Neural progenitor cell (in vitro differentiated cells): ENCODE results near the gene MCUB. TPM values are rescaled to one million over a fixed set of nuclear protein-coding genes. Genes with fewer than 3 reads are reported as not detected.

Experiments
- DNase-seq: peaks from one replicate; pipeline ENCODE4 v3.0.0-alpha.2; 2016; ENCODE audit warnings: low spot score
- H2AFZ ChIP-seq: fragments of 200-600 bp; sonication (generic); replicated peaks from 2 replicates; pipeline ENCODE4 v1.6.1; 2016; ENCODE audit warnings: antibody characterized with exemption
- H3F3A ChIP-seq: fragments of 200-600 bp; sonication (generic); 2 replicates; pipeline ENCODE4 v1.6.1; 2016; ENCODE audit warnings: antibody characterized with exemption, low read depth
- H3K27ac ChIP-seq: fragments of 200-600 bp; sonication (generic); 2 replicates; pipeline ENCODE4 v1.5.1; 2016; ENCODE audit warnings: mild to moderate bottlenecking
- H3K27me3 ChIP-seq: fragments of 200-600 bp; sonication (generic); 2 replicates; pipeline ENCODE4 v1.6.1; 2016; ENCODE audit warnings: mild to moderate bottlenecking, moderate library complexity
- H3K36me3 ChIP-seq: fragments of 200-600 bp; sonication (generic); 2 replicates; pipeline ENCODE4 v1.5.1; 2016
- H3K4me1 ChIP-seq: fragments of 200-600 bp; sonication (generic); 2 replicates; pipeline ENCODE4 v1.6.1; 2016; ENCODE audit warnings: mixed run types
- H3K4me2 ChIP-seq: fragments of 200-600 bp; sonication (generic); 2 replicates; pipeline ENCODE4 v1.6.1; 2016
- H3K4me3 ChIP-seq: fragments of 200-600 bp; sonication (generic); 2 replicates; pipeline ENCODE4 v1.5.1; 2016
- H3K79me2 ChIP-seq: fragments of 200-600 bp; sonication (generic); 2 replicates; pipeline ENCODE4 v1.6.1; 2016; ENCODE audit warnings: low read depth
- H3K9ac ChIP-seq: fragments of 200-600 bp; sonication (generic); 2 replicates; pipeline ENCODE4 v1.6.1; 2016
- H3K9me3 ChIP-seq: fragments of 200-600 bp; sonication (generic); 2 replicates; pipeline ENCODE4 v1.5.1; 2016; ENCODE audit warnings: low read depth
- H4K20me1 ChIP-seq: fragments of 200-600 bp; sonication (generic); 2 replicates; pipeline ENCODE4 v1.6.1; 2016; ENCODE audit warnings: low read depth
- H3K27ac Mint-ChIP-seq: 3 replicates; pipeline ENCODE4 v1.8.0; 2021; ENCODE audit warnings: mixed read lengths
- H3K27me3 Mint-ChIP-seq: 2 replicates; pipeline ENCODE4 v1.8.0; 2022; ENCODE audit warnings: low read depth, mild to moderate bottlenecking, inconsistent platforms, moderate library complexity, mixed read lengths; ENCODE audit not compliant: insufficient read depth
- H3K36me3 Mint-ChIP-seq: 3 replicates; pipeline ENCODE4 v1.8.0; 2021; ENCODE audit warnings: mixed read lengths
- H3K4me1 Mint-ChIP-seq: 3 replicates; pipeline ENCODE4 v1.8.0; 2021; ENCODE audit warnings: mixed read lengths
- H3K4me3 Mint-ChIP-seq: 3 replicates; pipeline ENCODE4 v1.8.0; 2021; ENCODE audit warnings: mild to moderate bottlenecking, moderate library complexity, mixed read lengths
- H3K9me3 Mint-ChIP-seq: 3 replicates; pipeline ENCODE4 v1.8.0; 2020; ENCODE audit warnings: mixed read lengths
- CTCF ChIP-seq: fragments of 200-600 bp; sonication (generic); IDR thresholded peaks from 2 replicates; pipeline ENCODE4 v1.5.1; 2017; ENCODE audit warnings: antibody characterized with exemption, mild to moderate bottlenecking
- EZH2 ChIP-seq: fragments of 200-600 bp; sonication (generic); IDR thresholded peaks from 2 replicates; pipeline ENCODE4 v1.6.1; 2017; ENCODE audit warnings: antibody characterized with exemption, mild to moderate bottlenecking, moderate library complexity
- EZH2phosphoT487 ChIP-seq: fragments of 200-600 bp; sonication (generic); IDR thresholded peaks from 2 replicates; pipeline ENCODE4 v1.6.1; 2017; ENCODE audit warnings: antibody characterized with exemption
- total RNA-seq: library from RNA; depleted of rRNA; stranded (reverse); fragments of >200 nt; gene quantifications from 2 replicates; pipeline ENCODE4 v1.2.3, GENCODE V29; 2015; ENCODE audit warnings: low replicate concordance

The MCUB gene
- total RNA-seq, 1 donor from 2014 or later: 30.5 TPM

GRCh38 chr4:109599046-109599652, 39.1 kb downstream of the MCUB start:
- H3K27me3 Mint-ChIP-seq: no peaks in the 10 kb centered on the region
- DNase-seq: no peak
- Histone ChIP-seq H3K4me1 (no peaks in the 10 kb centered on the region), H3K9ac (no peak overlapping the region), H3K9me3 (no peaks in the 10 kb centered on the region), H3K4me2 (no peak overlapping the region), H2AFZ (no peak overlapping the region), H3K79me2 (no peaks in the 10 kb centered on the region), H3K27ac (no peak overlapping the region), H4K20me1 (no peaks in the 10 kb centered on the region), H3K4me3 (no peak overlapping the region), H3K27me3 (no peaks in the 10 kb centered on the region), H3F3A (no peaks in the 10 kb centered on the region), H3K36me3 (no peaks in the 10 kb centered on the region)
- TF ChIP-seq CTCF (no peak), EZH2 (no peak), EZH2phosphoT487 (no peak)
- H3K4me3 Mint-ChIP-seq: no peak overlapping the region
- H3K9me3 Mint-ChIP-seq: peaks cover 32% of the 10 kb centered on the region
- no peak overlapping the region for H3K27ac Mint-ChIP-seq
- peaks cover 5% of the 10 kb centered on the region for H3K36me3 Mint-ChIP-seq
- no peaks in the 10 kb centered on the region for H3K4me1 Mint-ChIP-seq

- H3K4me3 ChIP-seq: no peak overlapping the region
- H3K4me1 ChIP-seq: no peaks in the 10 kb centered on the region
- no peak overlapping the region for H3K9ac ChIP-seq
- no peak overlapping the region for H2AFZ ChIP-seq
- H4K20me1 ChIP-seq: no peaks in the 10 kb centered on the region
- H3K4me2 ChIP-seq: no peak overlapping the region
- Mint-ChIP-seq H3K4me1 (no peaks in the 10 kb centered on the region), H3K36me3 (peaks cover 7% of the 10 kb centered on the region), H3K4me3 (no peak overlapping the region), H3K27me3 (no peaks in the 10 kb centered on the region), H3K27ac (no peak overlapping the region), H3K9me3 (peaks cover 42% of the 10 kb centered on the region)
- no peaks in the 10 kb centered on the region for H3K36me3 ChIP-seq
- no peaks in the 10 kb centered on the region for H3K27me3 ChIP-seq
- no peak for DNase-seq
- no peak overlapping the region for H3K27ac ChIP-seq
- no peaks in the 10 kb centered on the region for H3K79me2 ChIP-seq
- H3F3A ChIP-seq: no peaks in the 10 kb centered on the region
- H3K9me3 ChIP-seq: no peaks in the 10 kb centered on the region
- TF ChIP-seq CTCF (no peak), EZH2 (no peak), EZH2phosphoT487 (no peak)
These were observed 40.4 kb downstream of the MCUB start for GRCh38 chr4:109600431-109600830.

- no peak overlapping the region for H3K27ac ChIP-seq
- no peaks in the 10 kb centered on the region for H3K4me1 ChIP-seq
- Mint-ChIP-seq H3K4me1 (no peaks in the 10 kb centered on the region), H3K4me3 (no peak overlapping the region), H3K9me3 (peaks cover 49% of the 10 kb centered on the region), H3K27ac (no peak overlapping the region), H3K27me3 (no peaks in the 10 kb centered on the region), H3K36me3 (peaks cover 9% of the 10 kb centered on the region)
- no peak overlapping the region for H3K4me3 ChIP-seq
- H3K9ac ChIP-seq: no peak overlapping the region
- H3K4me2 ChIP-seq: no peak overlapping the region
- H3K79me2 ChIP-seq: no peaks in the 10 kb centered on the region
- DNase-seq: no peak
- no peaks in the 10 kb centered on the region for H3F3A ChIP-seq
- H4K20me1 ChIP-seq: no peaks in the 10 kb centered on the region
- H2AFZ ChIP-seq: no peak overlapping the region
- no peaks in the 10 kb centered on the region for H3K36me3 ChIP-seq
- no peaks in the 10 kb centered on the region for H3K9me3 ChIP-seq
- no peaks in the 10 kb centered on the region for H3K27me3 ChIP-seq
- TF ChIP-seq EZH2: no peak
- TF ChIP-seq EZH2phosphoT487: no peak
- no peak for TF ChIP-seq CTCF
These were observed 41.3 kb downstream of the MCUB start for GRCh38 chr4:109601336-109601735.
